Endothelial cell of umbilical vein (primary cell): Measurements from ENCODE around the gene FMN2. TPM values are rescaled to one million over a fixed set of nuclear protein-coding genes. Genes with fewer than 3 reads are reported as not detected.

Source experiments
- BruUV-seq: library from RNA; stranded (reverse); fragments of 400-500 nt; replicated peaks from 2 replicates; lab custom pipeline; 2021; lab: Mats Ljungman, UMichigan
- CTCF ChIA-PET: fragments of 300-600, 350-600 bp; sonication (Branson Sonifier 250); formaldehyde crosslinking; loops from one replicate; lab custom pipeline; 2021; ENCODE audit warnings: antibody characterized with exemption, inconsistent platforms; lab: Charles Lee
- POLR2A ChIA-PET: fragments of 300-600, 350-600 bp; sonication (Branson Sonifier 250); formaldehyde crosslinking; loops from one replicate; lab custom pipeline; 2021; ENCODE audit warnings: antibody characterized with exemption, inconsistent platforms; lab: Charles Lee
- DNase-seq: peaks from one replicate; pipeline ENCODE4 v3.0.0-alpha.2; 2011; ENCODE audit warnings: low read depth, low spot score
- FAIRE-seq: peaks from 2 replicates; lab custom pipeline; 2011; peaks lifted over from hg19 to GRCh38; lab: Jason Lieb, UNC
- H2AFZ ChIP-seq: 2 replicates; pipeline ENCODE4 v1.6.0; 2012; ENCODE audit warnings: low read depth, low read length, control low read depth, inconsistent platforms
- H3K27ac ChIP-seq: 2 replicates; pipeline ENCODE4 v1.5.1; 2011; ENCODE audit warnings: low read depth, mild to moderate bottlenecking, control low read depth, low read length, moderate library complexity; ENCODE audit not compliant: insufficient read depth
- H3K27me3 ChIP-seq, 2 experiments: 2 replicates each; pipeline versions ENCODE4 v1.6.0 to v1.6.1; 2011; ENCODE audit warnings: low read length in 2 of 2, mixed read lengths in 1 of 2; ENCODE audit not compliant: control insufficient read depth in 2 of 2, insufficient read depth in 2 of 2
- H3K36me3 ChIP-seq, 2 experiments: 2 replicates in 1 of 2; 3 replicates in 1 of 2; pipeline ENCODE4 v1.5.1; 2011; ENCODE audit warnings: low read length in 2 of 2, mild to moderate bottlenecking in 1 of 2, moderate library complexity in 1 of 2; ENCODE audit not compliant: control insufficient read depth in 2 of 2, insufficient read depth in 2 of 2; ENCODE audit errors: extremely low read depth in 1 of 2
- H3K4me1 ChIP-seq: 3 replicates; pipeline ENCODE4 v1.5.1; 2011; ENCODE audit warnings: mild to moderate bottlenecking, low read length; ENCODE audit not compliant: control insufficient read depth, insufficient read depth; ENCODE audit errors: extremely low read depth
- H3K4me2 ChIP-seq: 2 replicates; pipeline ENCODE4 v1.6.1; 2011; ENCODE audit warnings: low read length, control low read depth, mixed read lengths; ENCODE audit not compliant: insufficient read depth
- H3K4me3 ChIP-seq, 3 experiments: fragments of 200-600 bp in 1 of 3; sonication (generic), shearing (Covaris generic) in 1 of 3; replicated peaks in 1 of 3; 2 replicates each; pipeline ENCODE4 v1.5.1; 2011 to 2016; ENCODE audit warnings: control low read depth in 3 of 3, low read length in 3 of 3, mild to moderate bottlenecking in 2 of 3, inconsistent platforms in 1 of 3, low read depth in 1 of 3, moderate library complexity in 1 of 3; ENCODE audit not compliant: insufficient read depth in 1 of 3
- H3K79me2 ChIP-seq: 2 replicates; pipeline ENCODE4 v1.6.0; 2012; ENCODE audit warnings: low read length, inconsistent platforms; ENCODE audit not compliant: control insufficient read depth, insufficient read depth
- H3K9ac ChIP-seq: replicated peaks from 2 replicates; pipeline ENCODE3; 2011; ENCODE audit warnings: low read length, control low read depth; ENCODE audit not compliant: insufficient read depth; ENCODE audit errors: extremely low read depth
- H3K9me1 ChIP-seq: replicated peaks from 3 replicates; pipeline ENCODE4 v1.6.0; 2011; ENCODE audit warnings: mild to moderate bottlenecking, low read length; ENCODE audit not compliant: control insufficient read depth, insufficient read depth; ENCODE audit errors: extremely low read depth
- H3K9me3 ChIP-seq: replicated peaks from 2 replicates; pipeline ENCODE4 v1.5.1; 2012; ENCODE audit warnings: low read length, inconsistent platforms; ENCODE audit not compliant: control insufficient read depth, insufficient read depth
- H4K20me1 ChIP-seq: replicated peaks from 2 replicates; pipeline ENCODE3; 2011; ENCODE audit warnings: mild to moderate bottlenecking, low read length; ENCODE audit not compliant: control insufficient read depth, insufficient read depth; ENCODE audit errors: extremely low read depth
- CTCF ChIP-seq, 2 donors: IDR thresholded peaks; 1 replicate in 1 of 2; 2 replicates in 1 of 2; pipeline ENCODE4 v1.5.1; 2011; ENCODE audit warnings: low read length in 2 of 2, mild to moderate bottlenecking in 2 of 2, moderate library complexity in 2 of 2, control low read depth in 1 of 2, inconsistent platforms in 1 of 2, low read depth in 1 of 2; ENCODE audit not compliant: insufficient read depth in 1 of 2; ENCODE audit errors: extremely low read depth in 1 of 2
- EZH2 ChIP-seq: IDR thresholded peaks from 2 replicates; pipeline ENCODE4 v1.6.1; 2012; ENCODE audit warnings: borderline replicate concordance, low read depth, mild to moderate bottlenecking, moderate library complexity, low read length, inconsistent platforms; ENCODE audit not compliant: severe bottlenecking
- FOS ChIP-seq: IDR thresholded peaks from 2 replicates; pipeline ENCODE4 v1.6.1; 2011; ENCODE audit warnings: mild to moderate bottlenecking, low read length, moderate library complexity, borderline replicate concordance; ENCODE audit not compliant: insufficient read depth
- GATA2 ChIP-seq: IDR thresholded peaks from 2 replicates; pipeline ENCODE4 v1.7.0; 2011; ENCODE audit warnings: low read depth, mild to moderate bottlenecking, moderate library complexity, mixed read lengths, low read length; ENCODE audit not compliant: insufficient read length, insufficient read depth
- JUN ChIP-seq: IDR thresholded peaks from 2 replicates; pipeline ENCODE4 v1.6.1; 2011; ENCODE audit warnings: borderline replicate concordance, low read depth; ENCODE audit not compliant: insufficient read length, insufficient read depth
- MAX ChIP-seq: IDR thresholded peaks from 2 replicates; pipeline ENCODE4 v1.6.1; 2011; ENCODE audit not compliant: insufficient read depth, insufficient read length
- MYC ChIP-seq: IDR thresholded peaks from one replicate; pipeline ENCODE4 v1.6.1; 2011; ENCODE audit warnings: mild to moderate bottlenecking, low read depth, low read length
- POLR2A ChIP-seq: IDR thresholded peaks from 2 replicates; pipeline ENCODE4 v1.6.1; 2012; ENCODE audit warnings: low read depth, mild to moderate bottlenecking, control low read depth, low read length
- POLR2AphosphoS5 ChIP-seq: IDR thresholded peaks from 2 replicates; pipeline ENCODE4 v1.6.1; 2012; ENCODE audit warnings: low read depth, mild to moderate bottlenecking, control low read depth, low read length, moderate library complexity; ENCODE audit not compliant: insufficient read depth
- dilution Hi-C: fragments of 300-500 bp; cut with MboI; formaldehyde crosslinking; loops from one replicate; pipeline ENCODE4 v1.15.0; 2019; ENCODE audit warnings: low sequenced_read_pairs; ENCODE audit not compliant: extremely low pct_ligation_motif_present
- intact Hi-C: fragments of 100-400 bp; cut with micrococcal nuclease; formaldehyde crosslinking; loops from one replicate; pipeline ENCODE4 v1.10.0; 2022
- polyA plus RNA-seq, 4 experiments: library from polyadenylated mRNA; depleted of rRNA in 3 of 4; stranded (reverse) in 3 of 4; unstranded in 1 of 4; fragments of >200 nt; gene quantifications; 2 replicates each; pipeline versions ENCODE4 v1.2.1 to v1.2.3, GENCODE V29; 2011 to 2012; ENCODE audit warnings: missing spikeins in 1 of 4
- total RNA-seq: library from RNA; stranded (reverse); gene quantifications from 2 replicates; pipeline ENCODE4 v1.2.3, GENCODE V29; 2021

FMN2 gene
- total and polyA plus RNA-seq, 2 donors (not counting 3 experiments of a cell fraction or from before 2014, with no cell fraction given), result not detected

- no peak for TF ChIP-seq POLR2AphosphoS5
- no peak for TF ChIP-seq POLR2A
- TF ChIP-seq EZH2, result no peak
- no peak for TF ChIP-seq MAX
- no peak for TF ChIP-seq JUN
- no peak for TF ChIP-seq GATA2
- TF ChIP-seq MYC, result no peak
- TF ChIP-seq CTCF (IDR thresholded peaks at IDR 0.05; ENCODE audit: extremely low read depth in 1 of 2, insufficient read depth in 1 of 2, low read depth in 1 of 2, low read length in 2 of 2), result no peak
- TF ChIP-seq FOS, result no peak
- BruUV-seq, result no TSS peak
- H3K9me1 ChIP-seq, result no peaks in the 10 kb centered on the region
- DNase-seq, result no peak
- no peak for FAIRE-seq
- H2AFZ ChIP-seq, result no peak overlapping the region
- peaks cover 6% of the 10 kb centered on the region for H3K9me3 ChIP-seq
- ChIA-PET CTCF (no interaction called here), POLR2A (no interaction called here)
- H4K20me1 ChIP-seq, result no peaks in the 10 kb centered on the region
- no peaks in the 10 kb centered on the region for H3K4me1 ChIP-seq
- no peaks in the 10 kb centered on the region for H3K36me3 ChIP-seq
- H3K4me2 ChIP-seq, result no peak overlapping the region
- no peaks in the 10 kb centered on the region for H3K79me2 ChIP-seq
- dilution Hi-C loops, result no loop called here
- intact Hi-C loops, result no loop called here
- H3K27ac ChIP-seq, result no peak overlapping the region
- no peaks in the 10 kb centered on the region for H3K27me3 ChIP-seq
- no peak overlapping the region for H3K9ac ChIP-seq
- H3K4me3 ChIP-seq, result no peak overlapping the region
These were observed 272.2 kb downstream of the FMN2 start for GRCh38 chr1:240363914-240364313.
